DMS53 (cell line): ENCODE results near the gene FASTK.
A peak's percentile ranks its signal among the peaks of the same experiment; 100 is the strongest.

Experiments used
- DNase-seq: peaks from one replicate; lab custom pipeline; 2025; lab: John Stamatoyannopoulos, UW

Gene FASTK

GRCh38 chr7:151095828-151096475 lies 15.3 kb upstream of the FASTK start:
- DNase-seq = no peak

GRCh38 chr7:151095123-151095797 lies 14.7 kb upstream of the FASTK start:
- DNase-seq = no peak

- no peak for DNase-seq
Observed at GRCh38 chr7:151094675-151095074, 14.1 kb upstream of the FASTK start.

GRCh38 chr7:151093748-151094147 lies 13.1 kb upstream of the FASTK start:
- DNase-seq = no peak

GRCh38 chr7:151091988-151092387 lies 11.4 kb upstream of the FASTK start:
- no peak for DNase-seq

GRCh38 chr7:151091431-151091830 lies 10.8 kb upstream of the FASTK start:
- DNase-seq = peak; percentile 64

- DNase-seq = no peak
Observed at GRCh38 chr7:151091003-151091402, 10.4 kb upstream of the FASTK start.

GRCh38 chr7:151089893-151090730 lies 9.5 kb upstream of the FASTK start:
- no peak for DNase-seq

GRCh38 chr7:151088856-151089699 lies 8.5 kb upstream of the FASTK start:
- peak; percentile 57 for DNase-seq

- DNase-seq = no peak
Observed at GRCh38 chr7:151088019-151088855, 7.6 kb upstream of the FASTK start.

GRCh38 chr7:151087245-151088018 lies 6.8 kb upstream of the FASTK start:
- peak; percentile 88 for DNase-seq

GRCh38 chr7:151086802-151087244 lies 6.2 kb upstream of the FASTK start:
- DNase-seq = peak; percentile 76

GRCh38 chr7:151085691-151086620 lies 5.3 kb upstream of the FASTK start, which contains the start of gene AGAP3:
AGAP3 (plus strand) TSS chr7:151086475; CDS start chr7:151086742, 267 bp downstream.
- peak; percentile 98 for DNase-seq

GRCh38 chr7:151085329-151085690 lies 4.7 kb upstream of the FASTK start:
- DNase-seq = no peak

GRCh38 chr7:151083824-151084160 lies 3.2 kb upstream of the FASTK start:
- DNase-seq = no peak

GRCh38 chr7:151083071-151083823 lies 2.6 kb upstream of the FASTK start, which contains the start of gene TMUB1:
TMUB1 (minus strand) TSS chr7:151083493; CDS start chr7:151082563, 930 bp downstream.
- peak; percentile 89 for DNase-seq

GRCh38 chr7:151082141-151083070 lies 1.8 kb upstream of the FASTK start:
- peak; percentile 74 for DNase-seq
